Tibial nerve (tissue), 3 donors: ENCODE results near the gene PELO.

Experiments
- CTCF ChIP-seq, 5 experiments: fragments of 200-600 bp in 3 of 5; fragments of 450-650 bp in 2 of 5; sonication (generic) in 3 of 5; IDR thresholded peaks; one replicate each; pipeline ENCODE4 v1.5.1; 2016 to 2019; ENCODE audit warnings: antibody characterized with exemption in 5 of 5, mild to moderate bottlenecking in 3 of 5, moderate library complexity in 2 of 5
- POLR2A ChIP-seq, 2 donors: fragments of 450-650 bp; IDR thresholded peaks; one replicate each; pipeline ENCODE4 v1.6.1; 2017; ENCODE audit warnings: antibody characterized with exemption in 2 of 2, mild to moderate bottlenecking in 2 of 2, moderate library complexity in 2 of 2

DNA sequence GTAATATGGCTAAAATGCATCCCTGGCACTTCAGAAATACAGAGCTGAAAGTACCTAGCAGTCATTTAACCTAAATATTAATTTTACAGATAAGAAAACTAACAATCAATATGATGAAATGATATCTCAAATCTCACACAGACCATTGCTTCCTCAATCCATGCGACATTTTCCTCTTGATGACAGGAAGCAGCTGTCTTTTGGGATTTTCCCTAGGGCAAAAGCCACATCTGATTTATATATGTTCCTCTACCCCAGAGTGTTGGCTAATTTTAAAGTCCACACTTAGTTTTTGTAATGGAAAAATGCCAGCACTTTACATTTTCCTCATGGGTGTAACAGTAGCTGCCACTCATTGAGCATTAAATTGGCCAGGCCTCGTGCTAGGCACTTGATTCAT lies 47.7 kb upstream of the PELO start:
- TF ChIP-seq CTCF (IDR thresholded peaks at IDR 0.05) (no peak), POLR2A (IDR thresholded peaks at IDR 0.05) (no peak)
